Measurements from ENCODE around the gene RNF175.
"Not testable (repeated sequence)": the region's sequence is repeated elsewhere in the genome, so short reads cannot be mapped to it uniquely, and the experiment has no call there.

RNF175 gene

GRCh38 chr4:153713866-153714646 is 45.8 kb downstream of the RNF175 start:
- in situ Hi-C loops (cut with HindIII; ENCODE audit: low pct_ligation_motif_present, low pct_unique_long_range_greater_than_20kb, low sequenced_read_pairs): no loop called here
- no peak for DNase-seq

- in situ Hi-C loops (cut with HindIII; ENCODE audit: low pct_ligation_motif_present, low pct_unique_long_range_greater_than_20kb, low sequenced_read_pairs): no loop called here
- DNase-seq: no peak
Measured at GRCh38 chr4:153710681-153711080, 49.1 kb downstream of the RNF175 start.

- in situ Hi-C loops (cut with HindIII; ENCODE audit: low pct_ligation_motif_present, low pct_unique_long_range_greater_than_20kb, low sequenced_read_pairs): no loop called here
- DNase-seq: no peak
Measured at GRCh38 chr4:153706519-153706918, 53.3 kb downstream of the RNF175 start.

DNA sequence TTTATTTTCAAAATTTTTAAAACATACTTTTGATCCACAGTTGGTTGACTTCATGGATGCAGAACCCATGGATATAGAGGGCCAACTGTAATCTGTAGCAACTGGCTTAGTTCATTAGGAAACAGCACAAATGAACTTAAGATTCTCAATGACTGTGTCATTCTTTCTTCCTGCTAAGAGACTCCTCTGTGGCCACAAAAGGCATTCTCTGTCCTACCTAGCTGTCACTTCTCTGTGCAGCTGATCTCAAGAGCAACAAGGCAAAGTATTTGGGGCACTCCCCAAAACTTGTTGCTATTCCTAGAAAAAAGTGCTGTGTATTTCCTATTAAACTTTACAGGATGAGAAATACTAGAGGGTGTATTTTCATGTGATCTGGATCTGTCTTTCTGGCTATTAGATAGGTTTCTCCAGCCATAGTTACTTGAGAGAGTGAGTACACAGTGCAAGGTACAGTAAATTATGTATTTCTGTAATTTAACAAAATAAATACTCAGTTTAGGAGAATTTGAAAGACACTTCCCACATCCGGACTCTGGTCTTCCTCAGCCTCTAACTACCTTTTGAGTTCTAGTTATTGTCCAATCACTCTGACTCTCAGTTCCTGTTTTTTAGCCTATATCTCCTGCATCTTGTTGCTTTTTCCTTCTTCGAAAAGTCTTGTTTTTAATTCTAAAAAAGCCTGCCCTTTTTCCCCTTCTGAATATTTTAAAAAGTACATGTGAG is 53.9 kb downstream of the RNF175 start:
- DNase-seq: no peak
- in situ Hi-C loops (cut with HindIII; ENCODE audit: low pct_ligation_motif_present, low pct_unique_long_range_greater_than_20kb, low sequenced_read_pairs): no loop called here

DNA sequence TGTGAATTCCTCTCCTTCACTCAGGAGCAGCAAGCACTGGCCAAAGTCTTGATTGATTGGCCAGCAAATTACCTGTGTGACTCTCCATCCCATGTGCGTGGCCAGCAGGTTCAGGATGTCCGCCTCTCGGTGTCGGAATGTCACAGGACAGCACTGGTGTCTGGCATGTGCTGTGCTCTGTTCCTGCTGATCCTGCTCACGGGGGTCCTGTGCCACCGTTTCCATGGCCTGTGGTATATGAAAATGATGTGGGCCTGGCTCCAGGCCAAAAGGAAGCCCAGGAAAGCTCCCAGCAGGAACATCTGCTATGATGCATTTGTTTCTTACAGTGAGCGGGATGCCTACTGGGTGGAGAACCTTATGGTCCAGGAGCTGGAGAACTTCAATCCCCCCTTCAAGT is 55.3 kb downstream of the RNF175 start:
- in situ Hi-C loops (cut with HindIII; ENCODE audit: low pct_ligation_motif_present, low pct_unique_long_range_greater_than_20kb, low sequenced_read_pairs): no loop called here
- DNase-seq: no peak

DNA sequence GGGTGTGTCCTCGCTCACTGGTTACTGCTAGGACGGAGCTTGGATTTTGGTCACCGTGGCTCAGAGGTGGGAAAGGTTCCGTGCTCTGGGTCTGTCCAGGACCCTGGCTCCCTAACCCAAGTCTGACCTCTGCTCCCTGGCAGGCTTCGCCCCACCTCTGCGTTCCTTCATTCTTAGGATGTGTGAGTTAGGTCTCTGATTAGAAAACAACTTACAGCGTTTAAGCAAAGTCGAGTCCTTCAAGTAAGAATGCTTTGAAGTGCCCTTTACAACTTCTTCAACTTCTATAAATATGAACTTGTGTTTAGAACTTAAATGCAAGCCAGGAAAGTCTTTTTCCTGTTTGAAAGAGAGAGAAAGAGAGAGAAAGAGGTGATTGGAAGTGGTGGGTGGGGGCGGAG is 74.9 kb downstream of the RNF175 start:
- in situ Hi-C loops (cut with HindIII; ENCODE audit: low pct_ligation_motif_present, low pct_unique_long_range_greater_than_20kb, low sequenced_read_pairs): no loop called here
- DNase-seq: no peak

- in situ Hi-C loops (cut with HindIII; ENCODE audit: low pct_ligation_motif_present, low pct_unique_long_range_greater_than_20kb, low sequenced_read_pairs): no loop called here
- peak; percentile 39 for DNase-seq
Measured at GRCh38 chr4:153684182-153684970, 75.4 kb downstream of the RNF175 start, which contains the start of gene TLR2. Gene TLR2, plus strand, starts transcription at chr4:153684280. Its CDS starts 18,628 bp downstream, at chr4:153702908.

GRCh38 chr4:153683763-153684181 is 76.1 kb downstream of the RNF175 start:
- no peak for DNase-seq
- in situ Hi-C loops (cut with HindIII; ENCODE audit: low pct_ligation_motif_present, low pct_unique_long_range_greater_than_20kb, low sequenced_read_pairs): no loop called here

DNA sequence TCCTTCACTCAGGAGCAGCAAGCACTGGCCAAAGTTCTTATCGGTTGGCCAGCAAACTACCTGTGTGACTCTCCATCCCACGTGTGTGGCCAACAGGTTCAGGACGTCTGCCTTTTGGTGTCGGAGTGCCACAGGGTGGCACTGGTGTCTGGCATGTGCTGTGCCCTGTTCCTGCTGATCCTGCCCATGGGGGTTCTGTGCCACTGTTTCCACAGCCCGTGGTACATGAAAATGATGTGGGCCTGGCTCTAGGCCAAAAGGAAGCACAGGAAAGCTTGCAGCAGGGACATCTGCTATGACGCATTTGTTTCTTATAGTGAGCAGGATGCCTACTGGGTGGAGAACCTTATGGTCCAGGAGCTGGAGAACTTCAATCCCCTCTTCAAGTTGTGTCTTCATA is 80.3 kb downstream of the RNF175 start:
- DNase-seq: no peak
- in situ Hi-C loops (cut with HindIII; ENCODE audit: low pct_ligation_motif_present, low pct_unique_long_range_greater_than_20kb, low sequenced_read_pairs): no loop called here

GRCh38 chr4:153676984-153677383 is 82.8 kb downstream of the RNF175 start:
- peak; percentile 38 for DNase-seq
- in situ Hi-C loops (cut with HindIII; ENCODE audit: low pct_ligation_motif_present, low pct_unique_long_range_greater_than_20kb, low sequenced_read_pairs): no loop called here

GRCh38 chr4:153676486-153676885 is 83.3 kb downstream of the RNF175 start:
- in situ Hi-C loops (cut with HindIII; ENCODE audit: low pct_ligation_motif_present, low pct_unique_long_range_greater_than_20kb, low sequenced_read_pairs): no loop called here
- no peak for DNase-seq

- no peak for DNase-seq
- in situ Hi-C loops (cut with HindIII; ENCODE audit: low pct_ligation_motif_present, low pct_unique_long_range_greater_than_20kb, low sequenced_read_pairs): no loop called here
Measured at GRCh38 chr4:153669838-153670237, 90.0 kb downstream of the RNF175 start.

- in situ Hi-C loops (cut with HindIII; ENCODE audit: low pct_ligation_motif_present, low pct_unique_long_range_greater_than_20kb, low sequenced_read_pairs): no loop called here
Measured at GRCh38 chr4:153668647-153669046, 91.2 kb downstream of the RNF175 start.

GRCh38 chr4:153666505-153666904 is 93.3 kb downstream of the RNF175 start:
- in situ Hi-C loops (cut with HindIII; ENCODE audit: low pct_ligation_motif_present, low pct_unique_long_range_greater_than_20kb, low sequenced_read_pairs); DNase-seq: not testable (repeated sequence)

More at GRCh38 chr4:153668647-153669046, 91.2 kb downstream of the RNF175 start:
- DNase-seq: no peak

- no peak for DNase-seq
- in situ Hi-C loops (cut with HindIII; ENCODE audit: low pct_ligation_motif_present, low pct_unique_long_range_greater_than_20kb, low sequenced_read_pairs): no loop called here
Measured at GRCh38 chr4:153663667-153664066, 96.2 kb downstream of the RNF175 start.

GRCh38 chr4:153661908-153662307 is 97.9 kb downstream of the RNF175 start:
- in situ Hi-C loops (cut with HindIII; ENCODE audit: low pct_ligation_motif_present, low pct_unique_long_range_greater_than_20kb, low sequenced_read_pairs): no loop called here
- DNase-seq: no peak

GRCh38 chr4:153661215-153661822 is 98.5 kb downstream of the RNF175 start:
- DNase-seq: no peak
- in situ Hi-C loops (cut with HindIII; ENCODE audit: low pct_ligation_motif_present, low pct_unique_long_range_greater_than_20kb, low sequenced_read_pairs): no loop called here
